Breast epithelium (tissue), 3 donors: ENCODE measurements around the gene PDCD2L.

Experiments used
- POLR2A ChIP-seq: fragments of 450-650 bp; IDR thresholded peaks from one replicate; pipeline ENCODE4 v1.6.1; 2016; ENCODE audit warnings: antibody characterized with exemption, mild to moderate bottlenecking, moderate library complexity
- POLR2AphosphoS5 ChIP-seq, 3 donors: sonication (generic); formaldehyde crosslinking; IDR thresholded peaks; one replicate each; pipeline ENCODE4 v1.6.1; 2017; ENCODE audit warnings: antibody characterized with exemption in 3 of 3
- TF ChIP-seq, protein P1 (sequence below), 3 donors: fragments of 450-650 bp; IDR thresholded peaks; one replicate each; pipeline ENCODE4 v1.5.1; 2016 to 2017; ENCODE audit warnings: antibody characterized with exemption in 3 of 3, mild to moderate bottlenecking in 3 of 3, moderate library complexity in 3 of 3

DNA sequence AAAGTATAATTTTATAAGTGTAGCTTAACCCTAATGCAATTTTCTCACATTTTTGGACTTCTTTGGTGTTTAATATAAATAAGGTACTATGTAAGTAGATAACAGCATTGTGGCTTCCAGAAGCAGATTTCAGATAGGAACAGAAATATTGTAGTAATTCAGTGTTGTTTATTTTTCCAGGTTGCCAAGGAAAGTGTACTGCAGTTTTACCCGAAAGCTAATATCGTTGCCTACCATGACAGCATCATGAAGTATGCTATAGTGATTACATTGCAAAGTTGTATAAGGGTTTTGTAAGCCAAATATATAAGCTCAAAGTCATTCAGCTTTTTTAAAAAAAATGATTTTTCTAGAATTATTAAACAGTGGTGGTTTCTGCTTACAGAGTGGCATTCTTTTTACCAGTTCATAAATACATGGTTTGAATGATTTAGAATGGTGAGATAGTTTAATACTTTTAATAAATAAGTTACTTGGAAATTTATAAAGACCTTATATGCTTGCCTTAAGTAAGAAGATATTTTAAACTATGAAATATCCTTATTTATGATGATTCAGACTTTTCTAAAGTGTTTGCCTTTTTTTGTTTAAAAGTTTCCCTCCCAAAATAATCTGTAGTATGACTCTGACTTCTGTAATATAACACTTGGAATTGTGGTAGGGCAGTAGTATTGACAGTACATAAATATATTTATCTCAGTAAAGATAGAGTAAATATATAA is 27.6 kb downstream of the PDCD2L start:
- TF ChIP-seq POLR2A (no peak), POLR2AphosphoS5 (IDR thresholded peaks at IDR 0.05) (no peak)
- TF ChIP-seq, protein P1, sequence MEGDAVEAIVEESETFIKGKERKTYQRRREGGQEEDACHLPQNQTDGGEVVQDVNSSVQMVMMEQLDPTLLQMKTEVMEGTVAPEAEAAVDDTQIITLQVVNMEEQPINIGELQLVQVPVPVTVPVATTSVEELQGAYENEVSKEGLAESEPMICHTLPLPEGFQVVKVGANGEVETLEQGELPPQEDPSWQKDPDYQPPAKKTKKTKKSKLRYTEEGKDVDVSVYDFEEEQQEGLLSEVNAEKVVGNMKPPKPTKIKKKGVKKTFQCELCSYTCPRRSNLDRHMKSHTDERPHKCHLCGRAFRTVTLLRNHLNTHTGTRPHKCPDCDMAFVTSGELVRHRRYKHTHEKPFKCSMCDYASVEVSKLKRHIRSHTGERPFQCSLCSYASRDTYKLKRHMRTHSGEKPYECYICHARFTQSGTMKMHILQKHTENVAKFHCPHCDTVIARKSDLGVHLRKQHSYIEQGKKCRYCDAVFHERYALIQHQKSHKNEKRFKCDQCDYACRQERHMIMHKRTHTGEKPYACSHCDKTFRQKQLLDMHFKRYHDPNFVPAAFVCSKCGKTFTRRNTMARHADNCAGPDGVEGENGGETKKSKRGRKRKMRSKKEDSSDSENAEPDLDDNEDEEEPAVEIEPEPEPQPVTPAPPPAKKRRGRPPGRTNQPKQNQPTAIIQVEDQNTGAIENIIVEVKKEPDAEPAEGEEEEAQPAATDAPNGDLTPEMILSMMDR (IDR thresholded peaks at IDR 0.05): no peak
